ENCODE data around the gene GDF2.

GDF2 gene

DNA sequence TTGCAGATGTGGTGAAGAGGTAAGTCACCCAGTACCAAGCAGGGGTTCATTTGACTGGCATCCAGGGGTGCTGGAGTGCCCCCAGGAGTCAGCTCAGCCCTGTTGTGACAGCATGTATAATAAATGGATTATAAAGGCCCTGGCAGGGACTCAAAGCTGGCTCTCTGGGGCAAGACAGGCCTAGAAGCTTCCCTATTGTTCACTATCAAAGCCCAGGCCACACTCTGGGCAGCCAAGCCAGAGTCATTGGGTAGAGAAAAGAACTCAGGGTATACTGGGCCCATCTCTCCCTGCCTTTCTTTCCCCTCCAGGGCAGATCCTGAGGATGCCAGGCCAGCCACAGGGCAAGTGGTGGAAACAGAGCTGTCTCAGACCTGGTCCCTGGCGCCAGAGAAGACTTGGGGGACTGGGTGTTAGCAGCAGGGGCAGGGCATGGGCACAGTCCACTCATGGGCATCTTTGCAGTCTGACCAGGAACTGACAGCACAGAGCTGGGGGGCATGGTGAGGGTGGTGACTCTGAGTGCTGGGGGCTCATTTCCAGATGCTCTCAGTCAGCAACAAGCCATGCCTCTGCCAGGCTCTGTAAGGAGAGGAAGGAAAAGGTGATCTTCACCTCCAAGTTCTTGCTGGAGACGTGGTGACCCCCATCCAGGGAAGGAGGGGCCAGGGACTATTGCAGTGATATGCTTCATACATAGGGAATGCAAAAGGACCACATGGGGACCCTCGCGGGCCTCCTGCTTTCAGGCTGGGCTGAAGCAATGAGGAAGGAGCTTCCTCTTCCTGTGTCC is 37.6 kb downstream of the GDF2 start:
- Histone ChIP-seq H3K9me3 (ENCODE audit: low read length) (no peaks in the 10 kb centered on the region), H3K9me2 (ENCODE audit: low read depth, low read length) (no peaks in the 10 kb centered on the region), H3K9ac (ENCODE audit: low read length) (no peak overlapping the region), H3F3A (ENCODE audit: insufficient read depth, low read length) (no peaks in the 10 kb centered on the region), H3K27me3 (ENCODE audit: insufficient read depth, low read length) (no peaks in the 10 kb centered on the region), H3K4me3 (ENCODE audit: low read depth, low read length, poor library complexity, severe bottlenecking) (no peak overlapping the region), H2AFZ (ENCODE audit: low read length) (no peak overlapping the region), H4K20me1 (ENCODE audit: insufficient read depth, low read length) (no peaks in the 10 kb centered on the region), H3K36me3 (ENCODE audit: insufficient read depth, low read length) (no peaks in the 10 kb centered on the region), H3K4me1 (ENCODE audit: insufficient read depth, low read length, severe bottlenecking) (no peaks in the 10 kb centered on the region), H3K27ac (ENCODE audit: low read depth, low read length, poor library complexity, severe bottlenecking) (no peak overlapping the region), H3K79me2 (ENCODE audit: insufficient read depth, low read length) (no peaks in the 10 kb centered on the region), H3K4me2 (ENCODE audit: low read length) (no peak overlapping the region)
- no peak for TF ChIP-seq EZH2 (IDR thresholded peaks at IDR 0.05; ENCODE audit: borderline replicate concordance, low read length)
- TF ChIP-seq, protein P1, sequence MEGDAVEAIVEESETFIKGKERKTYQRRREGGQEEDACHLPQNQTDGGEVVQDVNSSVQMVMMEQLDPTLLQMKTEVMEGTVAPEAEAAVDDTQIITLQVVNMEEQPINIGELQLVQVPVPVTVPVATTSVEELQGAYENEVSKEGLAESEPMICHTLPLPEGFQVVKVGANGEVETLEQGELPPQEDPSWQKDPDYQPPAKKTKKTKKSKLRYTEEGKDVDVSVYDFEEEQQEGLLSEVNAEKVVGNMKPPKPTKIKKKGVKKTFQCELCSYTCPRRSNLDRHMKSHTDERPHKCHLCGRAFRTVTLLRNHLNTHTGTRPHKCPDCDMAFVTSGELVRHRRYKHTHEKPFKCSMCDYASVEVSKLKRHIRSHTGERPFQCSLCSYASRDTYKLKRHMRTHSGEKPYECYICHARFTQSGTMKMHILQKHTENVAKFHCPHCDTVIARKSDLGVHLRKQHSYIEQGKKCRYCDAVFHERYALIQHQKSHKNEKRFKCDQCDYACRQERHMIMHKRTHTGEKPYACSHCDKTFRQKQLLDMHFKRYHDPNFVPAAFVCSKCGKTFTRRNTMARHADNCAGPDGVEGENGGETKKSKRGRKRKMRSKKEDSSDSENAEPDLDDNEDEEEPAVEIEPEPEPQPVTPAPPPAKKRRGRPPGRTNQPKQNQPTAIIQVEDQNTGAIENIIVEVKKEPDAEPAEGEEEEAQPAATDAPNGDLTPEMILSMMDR (IDR thresholded peaks at IDR 0.05; ENCODE audit: low read length) = no peak

- Histone ChIP-seq H3K36me3 (ENCODE audit: insufficient read depth, low read length) (no peaks in the 10 kb centered on the region), H3K79me2 (ENCODE audit: insufficient read depth, low read length) (no peaks in the 10 kb centered on the region), H3F3A (ENCODE audit: insufficient read depth, low read length) (no peaks in the 10 kb centered on the region), H3K9me3 (ENCODE audit: low read length) (no peaks in the 10 kb centered on the region), H3K27me3 (ENCODE audit: insufficient read depth, low read length) (no peaks in the 10 kb centered on the region), H3K9ac (ENCODE audit: low read length) (no peak overlapping the region), H2AFZ (ENCODE audit: low read length) (no peak overlapping the region), H3K4me2 (ENCODE audit: low read length) (no peak overlapping the region), H3K4me3 (ENCODE audit: low read depth, low read length, poor library complexity, severe bottlenecking) (no peak overlapping the region), H3K9me2 (ENCODE audit: low read depth, low read length) (no peaks in the 10 kb centered on the region), H4K20me1 (ENCODE audit: insufficient read depth, low read length) (no peaks in the 10 kb centered on the region), H3K4me1 (ENCODE audit: insufficient read depth, low read length, severe bottlenecking) (no peaks in the 10 kb centered on the region), H3K27ac (ENCODE audit: low read depth, low read length, poor library complexity, severe bottlenecking) (no peak overlapping the region)
- no peak for TF ChIP-seq EZH2 (IDR thresholded peaks at IDR 0.05; ENCODE audit: borderline replicate concordance, low read length)
- TF ChIP-seq, protein P1 (IDR thresholded peaks at IDR 0.05; ENCODE audit: low read length) = no peak
Observed at GRCh38 chr10:47360419-47361040, 38.3 kb downstream of the GDF2 start.

DNA sequence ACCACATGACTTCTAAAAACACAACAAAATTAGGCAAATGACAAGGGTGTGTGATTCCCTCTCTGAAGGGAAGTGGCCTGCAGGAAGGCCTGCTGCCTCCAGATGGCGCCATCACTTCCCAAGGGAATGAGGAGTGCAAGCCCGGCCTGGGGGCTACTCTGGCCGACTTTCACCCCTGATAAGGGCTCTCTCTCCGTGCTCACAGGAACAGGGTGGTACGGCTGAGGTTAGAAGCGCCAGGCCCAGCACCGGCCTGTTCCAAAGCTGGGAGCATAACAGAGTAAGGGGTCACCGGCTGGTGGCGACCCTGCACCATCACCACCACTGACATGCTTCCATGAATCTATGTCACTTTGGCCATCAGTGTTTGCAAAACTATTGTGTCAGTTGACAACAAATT is 39.0 kb downstream of the GDF2 start:
- TF ChIP-seq, protein P1 (IDR thresholded peaks at IDR 0.05; ENCODE audit: low read length) = peak; percentile 83
- TF ChIP-seq EZH2 (IDR thresholded peaks at IDR 0.05; ENCODE audit: borderline replicate concordance, low read length) = no peak
- no peaks in the 10 kb centered on the region for H3K9me2 ChIP-seq (ENCODE audit: low read depth, low read length)
- no peak overlapping the region for H3K27ac ChIP-seq (ENCODE audit: low read depth, low read length, poor library complexity, severe bottlenecking)
- no peak overlapping the region for H3K9ac ChIP-seq (ENCODE audit: low read length)
- H3K4me1 ChIP-seq (ENCODE audit: insufficient read depth, low read length, severe bottlenecking) = no peaks in the 10 kb centered on the region
- no peaks in the 10 kb centered on the region for H3K9me3 ChIP-seq (ENCODE audit: low read length)
- H3K79me2 ChIP-seq (ENCODE audit: insufficient read depth, low read length) = no peaks in the 10 kb centered on the region
- H2AFZ ChIP-seq (ENCODE audit: low read length) = no peak overlapping the region
- no peaks in the 10 kb centered on the region for H4K20me1 ChIP-seq (ENCODE audit: insufficient read depth, low read length)
- no peaks in the 10 kb centered on the region for H3K36me3 ChIP-seq (ENCODE audit: insufficient read depth, low read length)
- H3K4me3 ChIP-seq (ENCODE audit: low read depth, low read length, poor library complexity, severe bottlenecking) = no peak overlapping the region
- H3K27me3 ChIP-seq (ENCODE audit: insufficient read depth, low read length) = no peaks in the 10 kb centered on the region
- no peaks in the 10 kb centered on the region for H3F3A ChIP-seq (ENCODE audit: insufficient read depth, low read length)
- no peak overlapping the region for H3K4me2 ChIP-seq (ENCODE audit: low read length)
